Measurements from ENCODE around the gene WDFY4. TPM values are rescaled to one million over a fixed set of nuclear protein-coding genes. Genes with fewer than 3 reads are reported as not detected.

The WDFY4 gene
- total RNA-seq, 2 donors from 2014 or later: 0.70 to 2.0 TPM

- no peak overlapping the region for H3K4me3 ChIP-seq
- peak; percentile 38 for DNase-seq (ENCODE audit: low spot score)
- no peak overlapping the region for H3K27ac ChIP-seq
Observed at GRCh38 chr10:48685731-48686130, 1.1 kb downstream of the WDFY4 start.

GRCh38 chr10:48690791-48691660 lies 6.4 kb downstream of the WDFY4 start:
- Histone ChIP-seq H3K36me3 (no peaks in the 10 kb centered on the region), H3K27me3 (no peaks in the 10 kb centered on the region), H3K27ac (no peak overlapping the region), H3K4me3 (no peak overlapping the region), H3K9me3 (no peaks in the 10 kb centered on the region), H3K4me1 (no peaks in the 10 kb centered on the region)
- TF ChIP-seq CTCF (IDR thresholded peaks at IDR 0.05): no peak
- no peak for DNase-seq (ENCODE audit: low spot score)

More at GRCh38 chr10:48685731-48686130, 1.1 kb downstream of the WDFY4 start:
- no peaks in the 10 kb centered on the region for H3K36me3 ChIP-seq
- H3K4me1 ChIP-seq: no peaks in the 10 kb centered on the region
- no peaks in the 10 kb centered on the region for H3K27me3 ChIP-seq
- no peak for TF ChIP-seq CTCF (IDR thresholded peaks at IDR 0.05)
- peaks cover 0 to 11% of the 10 kb centered on the region in 2 donors for H3K9me3 ChIP-seq

DNA sequence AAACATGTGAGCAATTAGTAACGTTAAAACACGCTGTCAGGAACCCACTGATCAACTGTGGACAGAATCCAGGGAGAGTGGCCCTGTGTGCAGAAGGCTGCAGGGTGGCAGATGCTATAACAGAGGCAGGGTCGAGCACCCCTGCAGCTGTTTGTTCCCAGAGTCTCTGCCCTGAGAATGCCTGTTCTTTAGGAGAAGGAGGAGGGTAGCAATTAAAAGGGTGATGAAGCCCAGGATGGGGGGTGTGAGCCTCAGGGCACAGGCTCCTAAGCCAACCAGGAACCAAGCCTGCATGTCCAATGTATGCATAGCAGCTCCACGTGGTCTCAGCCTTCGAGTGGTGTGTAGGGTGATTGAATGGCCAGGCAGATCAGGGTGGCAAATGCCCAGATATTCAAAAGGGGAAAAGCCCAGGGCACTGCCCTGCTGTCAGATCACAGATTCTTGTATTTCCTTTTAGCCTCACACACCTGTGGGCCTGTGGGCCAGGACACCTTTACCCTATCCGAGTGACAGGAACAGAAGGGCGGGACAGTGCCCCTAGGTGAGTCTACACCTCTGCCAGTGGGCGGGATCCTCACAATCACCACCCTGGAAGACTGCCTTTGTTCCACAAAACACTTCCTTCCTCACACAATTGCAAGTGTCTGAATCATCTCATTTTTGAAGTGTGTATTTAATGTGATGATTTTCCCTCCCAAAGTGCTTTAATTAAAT lies 7.3 kb downstream of the WDFY4 start:
- Histone ChIP-seq H3K9me3 (no peaks in the 10 kb centered on the region), H3K27ac (no peak overlapping the region), H3K36me3 (no peaks in the 10 kb centered on the region), H3K4me1 (no peaks in the 10 kb centered on the region), H3K27me3 (no peaks in the 10 kb centered on the region), H3K4me3 (no peak overlapping the region)
- no peak for TF ChIP-seq CTCF (IDR thresholded peaks at IDR 0.05)
- no peak for DNase-seq (ENCODE audit: low spot score)

DNA sequence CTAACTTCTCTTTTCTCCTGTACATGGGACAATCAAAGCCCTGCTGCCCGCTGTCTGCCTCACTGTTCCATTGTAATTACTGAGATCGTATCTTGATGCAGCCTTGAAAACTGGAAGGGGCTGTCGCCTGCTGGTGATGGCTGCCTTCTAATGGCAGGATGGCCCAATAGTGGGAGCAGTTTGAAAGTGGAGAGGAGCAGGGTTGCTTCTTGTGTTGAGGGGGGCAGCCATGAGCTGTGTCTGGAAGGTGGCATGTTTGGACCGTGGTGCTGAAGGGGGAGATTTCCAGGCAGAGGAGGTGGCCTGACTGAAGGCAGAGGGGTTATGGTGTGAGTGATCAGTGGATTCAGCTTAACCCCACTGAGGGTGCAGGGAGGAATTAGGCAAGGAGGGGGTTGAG lies 8.1 kb downstream of the WDFY4 start:
- Histone ChIP-seq H3K27ac (no peak overlapping the region), H3K4me1 (no peaks in the 10 kb centered on the region), H3K9me3 (no peaks in the 10 kb centered on the region), H3K27me3 (no peaks in the 10 kb centered on the region), H3K36me3 (no peaks in the 10 kb centered on the region), H3K4me3 (no peak overlapping the region)
- no peak for DNase-seq (ENCODE audit: low spot score)
- no peak for TF ChIP-seq CTCF (IDR thresholded peaks at IDR 0.05)

- no peak for TF ChIP-seq CTCF (IDR thresholded peaks at IDR 0.05)
- H3K4me1 ChIP-seq: no peaks in the 10 kb centered on the region
- H3K27me3 ChIP-seq: no peaks in the 10 kb centered on the region
- no peaks in the 10 kb centered on the region for H3K36me3 ChIP-seq
- H3K9me3 ChIP-seq: no peaks in the 10 kb centered on the region
- no peak for DNase-seq (ENCODE audit: low spot score)
- no peak overlapping the region for H3K27ac ChIP-seq
- no peak overlapping the region for H3K4me3 ChIP-seq
Observed at GRCh38 chr10:48693206-48693605, 8.5 kb downstream of the WDFY4 start.
